RWPE2 (cell line): ENCODE data around the gene ST3GAL5.
A peak's percentile ranks its signal among the peaks of the same experiment; 100 is the strongest.

Experiments used
- ATAC-seq: fragments of 200-7000 bp; cut with Tn5 transposase; 3 replicates; pipeline ENCODE4 v1.9.1; 2021; ENCODE audit warnings: low read depth
- DNase-seq: peaks from one replicate; pipeline ENCODE4 v3.0.0-alpha.2; 2020; ENCODE audit warnings: low spot score
- H3K27ac ChIP-seq: fragments of 450-650 bp; 2 replicates; pipeline ENCODE4 v1.5.1; 2017; ENCODE audit warnings: mild to moderate bottlenecking; ENCODE audit not compliant: poor library complexity, severe bottlenecking
- H3K27me3 ChIP-seq: fragments of 250-450 bp; sonication (Bioruptor Pico); 2 replicates; pipeline ENCODE4 v1.5.1; 2021; ENCODE audit warnings: mild to moderate bottlenecking, moderate library complexity; ENCODE audit not compliant: insufficient read depth, poor library complexity, severe bottlenecking
- H3K36me3 ChIP-seq: fragments of 250-450 bp; sonication (Bioruptor Pico); 2 replicates; pipeline ENCODE4 v1.5.1; 2020; ENCODE audit warnings: low read depth, mild to moderate bottlenecking, moderate library complexity
- H3K4me1 ChIP-seq: fragments of 250-450 bp; sonication (Bioruptor Pico); 2 replicates; pipeline ENCODE4 v1.5.1; 2021; ENCODE audit warnings: mild to moderate bottlenecking, moderate library complexity; ENCODE audit not compliant: insufficient read depth, poor library complexity, severe bottlenecking
- H3K4me3 ChIP-seq: fragments of 250-450 bp; sonication (Bioruptor Pico); 2 replicates; pipeline ENCODE4 v1.5.1; 2021; ENCODE audit warnings: mild to moderate bottlenecking, moderate library complexity; ENCODE audit not compliant: severe bottlenecking
- H3K9me3 ChIP-seq: fragments of 250-450 bp; sonication (Bioruptor Pico); 2 replicates; pipeline ENCODE4 v1.5.1; 2021; ENCODE audit warnings: mild to moderate bottlenecking, moderate library complexity; ENCODE audit not compliant: severe bottlenecking
- CTCF ChIP-seq: fragments of 450-650 bp; IDR thresholded peaks from one replicate; pipeline ENCODE4 v1.5.1; 2017; ENCODE audit warnings: mild to moderate bottlenecking, moderate library complexity; ENCODE audit not compliant: poor library complexity, severe bottlenecking

Gene ST3GAL5

GRCh38 chr2:85852937-85853498 lies 35.8 kb downstream of the ST3GAL5 start:
- Histone ChIP-seq H3K36me3 (peaks cover 8% of the 10 kb centered on the region; the same call in 1 of the 2 replicates), H3K9me3 (no peaks in the 10 kb centered on the region), H3K27ac (no peak overlapping the region), H3K27me3 (no peaks in the 10 kb centered on the region), H3K4me1 (no peaks in the 10 kb centered on the region), H3K4me3 (no peak overlapping the region)
- no peak for DNase-seq
- no peak for TF ChIP-seq CTCF
- no peak for ATAC-seq

- H3K36me3 ChIP-seq, result peaks cover 11% of the 10 kb centered on the region
Measured at GRCh38 chr2:85852152-85852840, 36.5 kb downstream of the ST3GAL5 start.

GRCh38 chr2:85851253-85852151 lies 37.3 kb downstream of the ST3GAL5 start:
- Histone ChIP-seq H3K9me3 (no peaks in the 10 kb centered on the region), H3K27me3 (no peaks in the 10 kb centered on the region), H3K36me3 (peaks cover 11% of the 10 kb centered on the region), H3K27ac (no peak overlapping the region), H3K4me1 (no peaks in the 10 kb centered on the region), H3K4me3 (no peak overlapping the region)
- TF ChIP-seq CTCF, result no peak
- DNase-seq (no peak), ATAC-seq (0 out of 3 replicates have a peak, but pooled peaks have one; percentile 31)

More at GRCh38 chr2:85852152-85852840, 36.5 kb downstream of the ST3GAL5 start:
- ATAC-seq (no peak), DNase-seq (no peak)
- H3K27me3 ChIP-seq, result no peaks in the 10 kb centered on the region
- H3K9me3 ChIP-seq, result no peaks in the 10 kb centered on the region
- no peak overlapping the region for H3K4me3 ChIP-seq
- TF ChIP-seq CTCF, result no peak
- H3K27ac ChIP-seq, result no peak overlapping the region
- H3K4me1 ChIP-seq, result no peaks in the 10 kb centered on the region

- no peak for TF ChIP-seq CTCF
- no peaks in the 10 kb centered on the region for H3K4me1 ChIP-seq
- no peak for ATAC-seq
- no peaks in the 10 kb centered on the region for H3K9me3 ChIP-seq
- DNase-seq, result no peak
- peaks cover 3% of the 10 kb centered on the region for H3K36me3 ChIP-seq
- H3K27ac ChIP-seq, result no peak overlapping the region
- H3K4me3 ChIP-seq, result no peak overlapping the region
- H3K27me3 ChIP-seq, result no peaks in the 10 kb centered on the region
Measured at GRCh38 chr2:85850451-85850850, 38.3 kb downstream of the ST3GAL5 start.
